ENCODE results near the gene ALDH1A1.

Gene ALDH1A1

GRCh38 chr9:72932619-72933018 lies 20.2 kb downstream of the ALDH1A1 start:
- Histone ChIP-seq H3K36me3 (ENCODE audit: control insufficient read depth in 2 of 2, insufficient read depth in 1 of 2, low read length in 2 of 2) (no peaks in the 10 kb centered on the region), H3K4me1 (ENCODE audit: control insufficient read depth, insufficient read depth, low read length) (no peaks in the 10 kb centered on the region), H3K4me3 (ENCODE audit: low read depth, low read length) (no peak overlapping the region), H3K9me3 (ENCODE audit: control insufficient read depth, insufficient read depth, low read depth, low read length) (no peaks in the 10 kb centered on the region), H3K27ac (ENCODE audit: extremely low read depth, low read depth, low read length) (no peak overlapping the region)
- ChIA-PET POLR2A (no interaction called here), CTCF (interaction anchor here (1.0 kb wide), 1 partner anchor 220 kb away, joined by 3 read pairs; no protein-coding TSS in a partner anchor)
- TF ChIP-seq ZNF175 (tag by site-specific recombination; IDR thresholded peaks at IDR 0.05) (no peak), KLF9 (tag by site-specific recombination; IDR thresholded peaks at IDR 0.05; ENCODE audit: low read depth) (no peak), SP2 (tag by site-specific recombination; IDR thresholded peaks at IDR 0.05) (no peak), YY2 (tag by site-specific recombination; IDR thresholded peaks at IDR 0.05) (no peak), ZNF148 (tag by site-specific recombination; IDR thresholded peaks at IDR 0.05; ENCODE audit: borderline replicate concordance) (no peak), ZNF155 (tag by site-specific recombination; IDR thresholded peaks at IDR 0.05) (no peak), ZFP69B (tag by site-specific recombination; IDR thresholded peaks at IDR 0.05) (no peak), PRDM4 (tag by site-specific recombination; IDR thresholded peaks at IDR 0.05) (no peak), ZNF324 (tag by site-specific recombination; IDR thresholded peaks at IDR 0.05) (no peak), ZNF530 (tag by site-specific recombination; IDR thresholded peaks at IDR 0.05; ENCODE audit: low read depth) (no peak)

- POLR2A ChIA-PET: no interaction called here
- Histone ChIP-seq H3K4me3 (ENCODE audit: low read depth, low read length) (no peak overlapping the region), H3K4me1 (ENCODE audit: control insufficient read depth, insufficient read depth, low read length) (no peaks in the 10 kb centered on the region), H3K27ac (ENCODE audit: extremely low read depth, low read depth, low read length) (no peak overlapping the region), H3K36me3 (ENCODE audit: control insufficient read depth in 2 of 2, insufficient read depth in 1 of 2, low read length in 2 of 2) (no peaks in the 10 kb centered on the region), H3K9me3 (ENCODE audit: control insufficient read depth, insufficient read depth, low read depth, low read length) (no peaks in the 10 kb centered on the region)
- TF ChIP-seq MEIS1 (CRISPR knock-in tag; IDR thresholded peaks at IDR 0.05; ENCODE audit: borderline replicate concordance): no peak
- no peak for TF ChIP-seq PRDM1 (tag by site-specific recombination; IDR thresholded peaks at IDR 0.05)
- no peak for TF ChIP-seq ZBTB48 (tag by site-specific recombination; IDR thresholded peaks at IDR 0.05)
- TF ChIP-seq ZNF776 (tag by site-specific recombination; IDR thresholded peaks at IDR 0.05; ENCODE audit: borderline replicate concordance): no peak
- TF ChIP-seq ZNF704 (tag by site-specific recombination; IDR thresholded peaks at IDR 0.05): no peak
- TF ChIP-seq ZNF561 (tag by site-specific recombination; IDR thresholded peaks at IDR 0.05; ENCODE audit: borderline replicate concordance): no peak
- TF ChIP-seq ZBTB7A (tag by site-specific recombination; IDR thresholded peaks at IDR 0.05; ENCODE audit: low read depth): no peak
- no peak for TF ChIP-seq ZNF555 (tag by site-specific recombination; conservative IDR thresholded peaks at IDR 0.05)
- TF ChIP-seq, protein P1, sequence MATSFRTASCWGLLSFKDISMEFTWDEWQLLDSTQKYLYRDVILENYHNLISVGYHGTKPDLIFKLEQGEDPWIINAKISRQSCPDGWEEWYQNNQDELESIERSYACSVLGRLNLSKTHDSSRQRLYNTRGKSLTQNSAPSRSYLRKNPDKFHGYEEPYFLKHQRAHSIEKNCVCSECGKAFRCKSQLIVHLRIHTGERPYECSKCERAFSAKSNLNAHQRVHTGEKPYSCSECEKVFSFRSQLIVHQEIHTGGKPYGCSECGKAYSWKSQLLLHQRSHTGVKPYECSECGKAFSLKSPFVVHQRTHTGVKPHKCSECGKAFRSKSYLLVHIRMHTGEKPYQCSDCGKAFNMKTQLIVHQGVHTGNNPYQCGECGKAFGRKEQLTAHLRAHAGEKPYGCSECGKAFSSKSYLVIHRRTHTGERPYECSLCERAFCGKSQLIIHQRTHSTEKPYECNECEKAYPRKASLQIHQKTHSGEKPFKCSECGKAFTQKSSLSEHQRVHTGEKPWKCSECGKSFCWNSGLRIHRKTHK (tag by site-specific recombination; IDR thresholded peaks at IDR 0.05): no peak
- no peak for TF ChIP-seq ZNF132 (tag by site-specific recombination; IDR thresholded peaks at IDR 0.05; ENCODE audit: borderline replicate concordance)
- TF ChIP-seq ZNF747 (tag by site-specific recombination; IDR thresholded peaks at IDR 0.05): no peak
- no peak for TF ChIP-seq ZNF423 (tag by site-specific recombination; IDR thresholded peaks at IDR 0.05)
- TF ChIP-seq ZNF785 (tag by site-specific recombination; IDR thresholded peaks at IDR 0.05): no peak
- TF ChIP-seq ZNF184 (tag by site-specific recombination; IDR thresholded peaks at IDR 0.05): no peak
- no peak for TF ChIP-seq ZNF48 (tag by site-specific recombination; IDR thresholded peaks at IDR 0.05)
- no peak for TF ChIP-seq ZNF114 (tag by site-specific recombination; IDR thresholded peaks at IDR 0.05)
- no peak for TF ChIP-seq ZSCAN18 (tag by site-specific recombination; IDR thresholded peaks at IDR 0.05)
- no peak for TF ChIP-seq ZNF404 (tag by site-specific recombination; IDR thresholded peaks at IDR 0.05)
- TF ChIP-seq ZNF670 (tag by site-specific recombination; IDR thresholded peaks at IDR 0.05; ENCODE audit: low read depth): no peak
- CTCF ChIA-PET: no interaction called here
Measured at GRCh38 chr9:72931897-72932296, 21.0 kb downstream of the ALDH1A1 start.

Measured in HEK293 (cell line).